Heart right ventricle (tissue), 16 donors: Measurements from ENCODE around the gene MYO5C. TPM values are rescaled to one million over a fixed set of nuclear protein-coding genes. Genes with fewer than 3 reads are reported as not detected.

Experiments
- ATAC-seq, 8 donors: fragments of 200-7000 bp; cut with Tn5 transposase; one replicate each; pipeline ENCODE4 v1.9.1; 2020; ENCODE audit warnings: mild to moderate bottlenecking in 8 of 8, moderate library complexity in 8 of 8, moderate number of reproducible peaks in 1 of 8
- DNase-seq, 2 donors: peaks; one replicate each; pipeline ENCODE4 v3.0.0-alpha.2; 2020
- H3K27ac ChIP-seq, 10 donors: fragments of 200-600 bp; sonication (generic) in 2 of 10; one replicate each; pipeline versions ENCODE4 v1.5.0 to v1.8.0; 2020 to 2022; ENCODE audit warnings: mild to moderate bottlenecking in 3 of 10
- H3K27me3 ChIP-seq, 7 donors: fragments of 200-600 bp; one replicate each; pipeline ENCODE4 v1.8.0; 2021 to 2022; ENCODE audit warnings: mild to moderate bottlenecking in 2 of 7
- H3K36me3 ChIP-seq, 9 donors: fragments of 200-600 bp; sonication (generic) in 1 of 9; one replicate each; pipeline versions ENCODE4 v1.5.0 to v1.8.0; 2020 to 2022; ENCODE audit warnings: mild to moderate bottlenecking in 2 of 9
- H3K4me1 ChIP-seq, 9 donors: fragments of 200-600 bp; sonication (generic) in 1 of 9; one replicate each; pipeline versions ENCODE4 v1.5.0 to v1.8.0; 2020 to 2022; ENCODE audit warnings: mild to moderate bottlenecking in 4 of 9
- H3K4me3 ChIP-seq, 10 donors: fragments of 200-600 bp; sonication (generic) in 2 of 10; one replicate each; pipeline versions ENCODE4 v1.5.0 to v1.8.0; 2020 to 2022; ENCODE audit warnings: mild to moderate bottlenecking in 7 of 10, moderate library complexity in 2 of 10
- H3K9me3 ChIP-seq, 11 donors: fragments of 200-600 bp in 10 of 11; sonication (generic) in 2 of 11; one replicate each; pipeline versions ENCODE4 v1.5.0 to v1.8.0; 2013 to 2022; ENCODE audit warnings: mild to moderate bottlenecking in 2 of 11, control low read depth in 1 of 11, moderate library complexity in 1 of 11
- CTCF ChIP-seq, 9 donors: fragments of 200-600 bp; sonication (generic) in 2 of 9; IDR thresholded peaks; one replicate each; pipeline versions ENCODE4 v1.5.0 to v1.8.0; 2021 to 2022; ENCODE audit warnings: antibody characterized with exemption in 9 of 9, mild to moderate bottlenecking in 5 of 9, moderate library complexity in 1 of 9
- WGBS, 2 donors: extraction: QIAGEN DNeasy Blood & Tissue Kit; methylation state at CpG; one replicate each; pipeline ENCODE4 v1.1.7; 2013; ENCODE audit warnings: inconsistent platforms in 1 of 2; 5-methylcytosine and 5-hydroxymethylcytosine counted together
- intact Hi-C, 10 donors: fragments of 100-400 bp; cut with DNase I; formaldehyde crosslinking; loops; one replicate each; pipeline versions ENCODE4 v1.11.1 to v1.14.2; 2022
- polyA plus RNA-seq, 2 donors: library from polyadenylated mRNA; stranded (reverse); fragments of 200-250 nt; gene quantifications; one replicate each; pipeline ENCODE4 v1.2.3, GENCODE V29; 2013
- total RNA-seq, 10 donors: library from RNA; stranded (reverse); fragmentation: NEBNext Ultra II Directional in 3 of 10; extraction: Animal tissue kit (Norgen Biotek cat#: 25700) in 3 of 10; gene quantifications; one replicate each; pipeline versions ENCODE4 v1.2.1 to v1.2.4, GENCODE V29; 2021 to 2023
- donor health status: Arrhythmogenic right ventricular cardiomyopathy.
- donor health status: ischemic (EF 13 %, LVEDD 7.1; RV severe dilation, severe dysfunction).
- donor health status: healthy with polysubstance abuse.
- donor health status: DM: no; HTN: yes; CAD: no.
- donor health status: DM: no; HTN: no; CAD: no.
- donor health status: ischemic (EF 25% LVEDD 6.9; RV normal size, moderate dysfunction).
- donor health status: ischemic (EF 25% LVEDD 5.7; RV mildly dilated, moderate dysfunction).
- donor health status: healthy.
- donor health status: DM: yes; HTN: yes; CAD: no.
- donor health status: Ischemic cardiomyopathy.
- donor health status: ischemic (EF 35%, LVEDD 5.7; RV mildly dilated, moderate dysfunction).
- donor health status: nonischemic (EF 11% LVEDD 7.7; RV severe dilation, severe dysfunction).
- donor health status: DM: yes; HTN: yes; CAD: no.
- donor health status: PGD.
- donor health status: ischemic (EF 29% LVEDD 5.4; RV normal size, mild dysfunction).
- donor health status: nonischemic (EF 23%, LVEDD 6.1; RV moderate dilation, normal function).

Gene MYO5C
- total and polyA plus RNA-seq, 12 donors = 0.75 to 3.5 (median 2.1) TPM

- Histone ChIP-seq H3K9me3 (no peaks in the 10 kb centered on the region), H3K27ac (no peak overlapping the region), H3K4me3 (no peak overlapping the region), H3K36me3 (peaks cover 0 to 4% (median 0%) of the 10 kb centered on the region in 9 donors), H3K4me1 (peaks cover 0 to 48% (median 34%) of the 10 kb centered on the region in 9 donors), H3K27me3 (no peaks in the 10 kb centered on the region)
- ATAC-seq (no peak), DNase-seq (no peak)
- intact Hi-C loops = loop anchor here in 5 of 10 donors (5.0 to 10.0 kb wide), 6 partner anchors 65 to 473 kb away; partner anchors contain the start of gene ARPP19 (in 2 of the 5)
- no peak for TF ChIP-seq CTCF (IDR thresholded peaks at IDR 0.05)
- WGBS, 2 donors = 95 to 97% methylated on average over 4 of the region's 4 CpGs
Measured at GRCh38 chr15:52259503-52259902, 36.1 kb downstream of the MYO5C start.

GRCh38 chr15:52258461-52258860 is 37.1 kb downstream of the MYO5C start:
- WGBS, 2 donors = 98 to 99% methylated on average over 5 of the region's 5 CpGs
- intact Hi-C loops = loop anchor here in 5 of 10 donors (5.0 to 10.0 kb wide), 6 partner anchors 66 to 474 kb away; partner anchors contain the start of gene ARPP19 (in 2 of the 5)
- Histone ChIP-seq H3K4me1 (peaks cover 0 to 54% (median 34%) of the 10 kb centered on the region in 9 donors), H3K36me3 (peaks cover 0 to 6% (median 0%) of the 10 kb centered on the region in 9 donors), H3K4me3 (no peak overlapping the region), H3K27ac (no peak overlapping the region), H3K27me3 (no peaks in the 10 kb centered on the region), H3K9me3 (no peaks in the 10 kb centered on the region)
- DNase-seq = no peak
- no peak for TF ChIP-seq CTCF (IDR thresholded peaks at IDR 0.05)
- no peak for ATAC-seq

- ATAC-seq (peak in 2 of 8 donors; percentile 32 to 42), DNase-seq (no peak)
- H3K9me3 ChIP-seq = no peaks in the 10 kb centered on the region
- no peaks in the 10 kb centered on the region for H3K27me3 ChIP-seq
- peaks cover 0 to 60% (median 31%) of the 10 kb centered on the region in 9 donors for H3K4me1 ChIP-seq
- H3K4me3 ChIP-seq = no peak overlapping the region
- no peak overlapping the region for H3K27ac ChIP-seq
- peaks cover 0 to 13% (median 0%) of the 10 kb centered on the region in 9 donors for H3K36me3 ChIP-seq
- no peak for TF ChIP-seq CTCF (IDR thresholded peaks at IDR 0.05)
- intact Hi-C loops = loop anchor here in 7 of 10 donors (2.0 to 10.0 kb wide), 7 partner anchors 67 to 477 kb away; partner anchors contain the start of gene ARPP19 (in 2 of the 7)
- WGBS, 2 donors = 28 to 43% methylated on average over 5 of the region's 5 CpGs
Measured at GRCh38 chr15:52257734-52258062, 37.9 kb downstream of the MYO5C start.

GRCh38 chr15:52256930-52257733 is 38.5 kb downstream of the MYO5C start:
- WGBS, 2 donors = 59 to 63% methylated on average over 10 of the region's 10 CpGs
- Histone ChIP-seq H3K36me3 (peaks cover 0 to 15% (median 0%) of the 10 kb centered on the region in 9 donors), H3K27me3 (no peaks in the 10 kb centered on the region), H3K9me3 (no peaks in the 10 kb centered on the region), H3K4me1 (peaks cover 0 to 58% (median 25%) of the 10 kb centered on the region in 9 donors), H3K4me3 (no peak overlapping the region), H3K27ac (no peak overlapping the region)
- TF ChIP-seq CTCF (IDR thresholded peaks at IDR 0.05) = no peak
- peak in 2 of 8 donors; percentile 18 to 22 for ATAC-seq
- DNase-seq = no peak
- intact Hi-C loops = loop anchor here in 9 of 10 donors (1.0 to 10.0 kb wide), 8 partner anchors 68 to 478 kb away; partner anchors contain the start of gene ARPP19 (in 2 of the 9)
